Nucleus accumbens (tissue), 56 donors: Measurements from ENCODE around the gene DUS4L.

Source experiments
- DNase-seq, 56 donors: peaks; one replicate each; lab custom pipeline; 2025; lab: John Stamatoyannopoulos, UW

DUS4L gene

DNA sequence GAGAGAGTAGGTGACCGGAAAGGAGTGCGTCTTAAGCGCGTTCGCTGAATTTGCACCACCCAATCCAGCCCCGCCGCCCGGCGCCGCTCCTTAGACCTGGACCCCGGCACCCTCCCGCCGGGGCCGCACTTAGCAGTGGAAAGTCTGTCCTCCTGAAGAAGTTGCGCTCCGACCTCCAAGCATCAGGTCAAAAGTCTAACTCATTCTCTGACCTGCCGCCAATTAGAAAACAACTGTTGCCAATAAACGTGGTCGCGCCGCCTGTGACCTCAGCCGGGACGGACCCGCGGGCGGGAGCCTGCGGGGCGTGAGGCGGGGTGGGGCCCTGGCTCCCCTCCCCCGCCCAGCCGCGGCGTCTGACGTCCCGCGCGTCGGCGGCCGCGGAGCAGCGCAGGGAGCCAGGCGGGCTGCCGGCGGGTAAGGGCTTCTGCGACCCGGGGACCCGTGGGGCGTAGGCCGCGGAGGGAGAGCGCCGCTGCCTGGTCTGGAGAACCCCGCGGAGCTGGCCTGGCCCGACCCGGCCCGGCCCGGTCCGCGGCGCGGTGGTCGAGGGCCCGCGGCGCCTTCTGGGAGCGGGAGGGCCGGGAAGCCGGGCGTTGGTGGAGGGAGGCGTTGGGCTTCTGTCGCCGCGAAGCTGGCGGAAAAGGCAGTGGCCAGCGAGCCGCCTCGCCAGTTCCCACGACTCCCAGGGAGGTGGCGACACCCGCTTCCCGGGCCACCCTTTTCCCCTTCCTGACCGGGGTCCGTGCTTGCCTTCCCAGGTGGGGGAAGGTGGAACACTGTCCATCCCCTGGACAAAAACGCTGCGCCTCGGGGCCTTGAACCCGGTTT lies 16.3 kb downstream of the DUS4L start, which contains the start of gene BCAP29:
TSS of gene BCAP29 (plus strand) at position 362 of the 831 bp plus-strand sequence. CDS start 527 bp downstream, outside the sequence.
- peak in 51 of 56 donors; percentile 8 to 83 (median 68) for DNase-seq

DNA sequence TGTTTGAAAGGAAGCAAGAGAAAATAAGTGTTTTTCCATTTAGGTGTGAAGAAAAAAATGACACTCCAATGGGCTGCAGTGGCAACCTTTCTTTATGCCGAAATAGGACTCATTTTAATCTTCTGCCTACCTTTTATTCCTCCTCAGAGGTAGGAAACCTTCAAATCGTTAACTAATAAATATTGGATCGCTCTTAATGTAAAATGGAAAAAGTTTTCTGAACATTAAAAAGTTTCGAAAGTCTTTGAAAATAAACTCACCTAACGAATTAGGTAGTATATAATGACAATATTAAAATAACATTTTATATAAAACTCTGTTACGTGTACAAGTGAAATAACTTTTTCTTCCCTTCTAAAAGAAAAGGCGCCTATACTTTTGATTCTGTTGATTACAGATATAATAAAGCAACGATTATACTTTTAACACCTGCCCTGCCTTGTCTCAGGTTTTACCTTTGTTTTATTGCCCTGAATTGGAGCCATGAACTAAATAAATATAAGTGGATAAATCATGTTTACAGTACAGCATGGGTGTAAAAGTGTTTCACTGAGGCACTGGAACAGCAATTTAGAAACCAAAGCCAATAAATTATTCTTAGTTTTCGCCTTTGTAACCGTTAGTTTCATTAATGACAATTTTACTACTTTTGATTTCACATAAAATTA lies 17.1 kb downstream of the DUS4L start:
- no peak for DNase-seq

DNA sequence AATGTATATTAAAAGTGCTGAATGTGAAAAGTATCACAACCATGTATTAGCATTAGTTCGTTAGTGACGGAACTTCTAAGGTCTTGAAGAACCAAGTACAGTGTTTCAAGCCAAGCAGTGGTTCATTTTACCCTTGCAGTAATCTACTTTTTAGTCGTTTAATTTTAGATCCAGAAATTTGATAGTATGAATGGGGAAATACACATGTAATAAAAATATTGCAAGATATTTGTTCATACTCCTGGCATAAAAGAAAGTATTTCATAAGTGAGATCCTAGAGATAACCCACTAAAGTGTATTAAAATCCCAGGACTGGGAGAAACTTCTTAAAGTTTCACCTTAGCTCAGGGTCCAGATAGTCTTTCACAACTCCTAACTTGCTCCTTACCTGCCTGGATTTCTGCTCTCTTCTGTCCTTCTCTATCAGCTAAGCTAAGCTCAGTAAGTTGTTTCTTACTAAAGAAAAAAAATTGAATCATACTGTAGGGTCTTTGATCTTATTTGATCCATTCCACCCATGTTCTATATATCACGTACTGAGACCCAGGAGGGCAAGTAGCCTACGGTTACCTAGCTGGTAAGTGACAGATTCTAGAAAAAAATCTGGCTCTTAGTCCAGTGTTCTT lies 17.7 kb downstream of the DUS4L start:
- DNase-seq, result no peak

- no peak for DNase-seq
Measured at GRCh38 chr7:107582875-107583274, 19.1 kb downstream of the DUS4L start.

- no peak for DNase-seq
Measured at GRCh38 chr7:107584716-107585115, 20.9 kb downstream of the DUS4L start.

DNA sequence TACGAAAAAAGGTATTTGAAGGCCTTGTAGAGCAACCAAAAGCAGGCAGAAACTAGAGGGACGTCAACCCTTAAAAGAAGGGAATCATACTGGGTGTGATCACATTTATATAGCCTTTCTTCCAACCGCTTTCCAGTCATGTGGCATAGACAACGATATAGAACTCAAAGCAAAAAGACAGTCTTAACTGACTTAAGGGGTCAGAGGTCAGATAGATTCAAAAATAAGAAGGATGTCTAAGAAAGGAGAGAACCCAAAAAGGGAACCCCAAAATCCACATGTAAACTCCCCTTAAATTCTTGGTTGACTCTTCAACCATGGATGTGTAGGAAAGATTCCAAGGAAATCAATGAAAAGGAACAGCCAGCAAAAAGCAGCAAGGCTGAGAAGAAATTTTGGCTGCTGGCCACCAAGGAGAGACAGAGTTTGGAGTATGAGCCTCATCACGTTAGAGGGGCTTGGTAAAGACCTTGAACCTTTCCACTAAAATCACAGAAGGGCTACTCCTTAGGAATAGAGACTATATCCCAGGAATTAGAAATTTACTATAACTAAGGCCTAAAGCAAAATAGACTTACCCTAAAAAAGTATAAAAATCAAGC lies 24.9 kb downstream of the DUS4L start:
- DNase-seq, result no peak

GRCh38 chr7:107591421-107591820 lies 27.6 kb downstream of the DUS4L start:
- no peak for DNase-seq

- DNase-seq, result no peak
Measured at GRCh38 chr7:107592361-107593024, 28.7 kb downstream of the DUS4L start.

DNA sequence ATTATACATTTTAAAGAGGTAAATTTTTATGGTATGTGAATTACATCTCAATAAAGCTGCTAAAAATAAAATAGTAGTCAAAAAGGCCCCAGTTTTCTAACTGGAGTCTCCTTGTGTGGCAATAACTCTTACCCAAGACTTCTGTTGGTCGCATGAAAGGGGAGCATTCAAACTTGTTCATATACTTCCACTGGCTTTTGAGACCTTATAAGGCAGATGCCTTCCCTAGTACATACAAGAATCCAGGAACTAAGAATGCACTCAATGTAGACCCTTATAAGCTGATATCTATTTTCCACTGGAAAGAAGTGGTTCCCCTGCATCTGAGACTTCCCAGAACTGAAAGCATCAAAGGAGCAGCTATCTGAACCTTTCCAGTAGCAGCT lies 29.2 kb downstream of the DUS4L start:
- DNase-seq, result no peak

DNA sequence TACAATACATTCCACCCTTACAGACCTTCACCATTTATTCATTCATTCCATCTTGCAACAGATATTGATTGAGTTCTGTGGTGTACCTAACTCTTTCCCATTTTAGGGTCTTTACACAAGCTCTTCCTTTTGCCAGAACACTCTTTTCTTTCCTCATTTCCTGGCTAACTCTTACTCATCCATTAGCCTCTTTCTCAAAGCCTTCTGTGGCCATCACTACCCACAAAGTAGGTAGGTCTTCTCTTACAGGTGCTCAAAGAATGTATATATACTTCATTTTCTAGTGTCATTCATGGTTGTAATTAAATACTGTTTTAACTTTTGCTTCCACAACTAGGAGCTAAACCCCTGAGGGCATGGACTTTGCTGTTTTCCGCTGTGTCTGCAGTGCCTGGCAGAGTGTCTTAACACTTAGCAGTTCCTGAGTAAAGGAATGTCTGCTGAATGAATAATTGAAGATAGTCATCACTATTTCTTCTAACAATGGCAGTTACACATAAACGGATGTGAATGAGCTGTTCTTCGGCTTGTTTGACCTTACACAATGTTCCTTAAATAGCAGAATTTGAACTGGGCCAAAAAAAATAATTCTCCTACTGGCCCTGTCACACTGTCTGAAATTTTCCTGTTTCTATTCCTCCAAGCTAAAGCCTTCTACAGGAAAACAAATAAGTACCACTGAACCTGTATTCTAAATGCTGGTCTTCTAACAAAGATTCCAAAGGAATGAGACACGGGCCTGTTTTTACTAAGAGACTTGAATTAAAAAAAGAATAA lies 31.4 kb downstream of the DUS4L start:
- no peak for DNase-seq

DNA sequence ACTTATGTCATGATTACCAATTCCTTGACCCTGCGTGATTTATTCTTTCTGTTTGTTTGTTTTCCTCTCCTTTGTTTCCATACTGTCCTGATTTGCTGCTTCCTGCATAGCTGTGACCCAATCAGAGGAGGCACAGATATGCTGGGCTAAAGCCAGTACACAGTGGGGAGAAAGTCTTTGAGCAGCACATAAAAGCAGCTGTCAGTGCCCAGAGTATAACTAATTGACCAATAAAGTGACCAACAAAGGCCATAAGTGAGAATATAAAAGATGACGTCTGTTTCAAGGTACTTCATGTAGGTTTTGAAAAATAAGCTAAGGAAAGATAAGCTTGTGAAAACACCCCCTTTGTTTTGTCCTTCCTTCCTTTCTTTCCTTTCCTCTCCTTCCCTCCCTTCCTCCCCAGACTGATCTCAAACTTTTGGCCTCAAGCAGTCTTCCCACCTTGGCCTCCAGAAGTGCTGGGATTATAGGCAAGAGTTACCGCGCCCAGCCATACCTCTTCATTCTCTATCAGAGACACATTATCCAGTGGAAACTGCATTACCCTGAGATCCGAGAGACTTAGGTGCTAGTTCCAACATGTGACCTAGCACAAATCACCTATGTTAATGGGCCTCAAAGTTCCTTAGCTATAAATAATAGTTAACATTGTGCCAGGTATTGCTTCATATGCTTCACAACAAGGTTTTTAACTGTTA lies 33.3 kb downstream of the DUS4L start:
- no peak for DNase-seq

GRCh38 chr7:107597582-107597916 lies 33.8 kb downstream of the DUS4L start:
- DNase-seq, result no peak

DNA sequence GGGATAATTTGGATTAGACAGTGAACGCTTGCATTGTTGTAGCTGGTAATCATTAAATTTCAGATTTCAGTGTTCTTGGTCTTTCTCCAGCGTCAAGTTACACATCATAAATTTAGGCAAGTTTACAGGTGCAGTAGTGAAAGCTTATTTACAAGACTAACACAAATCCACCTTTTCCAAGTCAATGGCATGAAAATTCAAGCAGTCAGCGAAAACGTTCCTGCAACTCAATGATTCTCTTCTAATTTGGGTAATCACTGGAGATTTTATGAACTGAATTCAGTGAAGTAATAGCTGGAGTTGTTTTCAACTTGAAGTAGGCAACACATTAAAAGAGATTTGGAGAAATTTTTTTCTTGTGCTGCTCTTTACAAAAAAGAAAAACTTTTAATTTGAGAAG lies 34.2 kb downstream of the DUS4L start:
- DNase-seq, result no peak

DNA sequence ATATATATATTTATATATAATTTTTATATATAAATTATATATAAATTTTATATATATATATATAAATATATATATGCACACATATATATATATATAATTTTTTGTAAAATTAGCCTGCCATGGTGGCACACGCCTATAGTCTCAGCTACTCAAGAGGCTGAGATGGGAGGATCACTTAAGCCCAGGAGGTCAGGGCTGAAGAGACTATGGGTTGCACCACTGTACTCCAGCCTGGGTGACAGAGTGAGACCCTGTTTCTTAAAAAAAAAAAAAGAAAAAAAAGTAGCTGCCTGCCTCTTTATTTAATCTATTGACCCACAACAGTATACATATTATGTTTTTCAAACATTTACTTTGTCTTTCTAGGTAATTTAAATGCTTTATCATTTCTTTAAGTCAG lies 35.5 kb downstream of the DUS4L start:
- no peak for DNase-seq

- peak in 3 of 56 donors; percentile 1 to 3 (median 2) for DNase-seq
Measured at GRCh38 chr7:107600816-107601215, 37.0 kb downstream of the DUS4L start.

DNA sequence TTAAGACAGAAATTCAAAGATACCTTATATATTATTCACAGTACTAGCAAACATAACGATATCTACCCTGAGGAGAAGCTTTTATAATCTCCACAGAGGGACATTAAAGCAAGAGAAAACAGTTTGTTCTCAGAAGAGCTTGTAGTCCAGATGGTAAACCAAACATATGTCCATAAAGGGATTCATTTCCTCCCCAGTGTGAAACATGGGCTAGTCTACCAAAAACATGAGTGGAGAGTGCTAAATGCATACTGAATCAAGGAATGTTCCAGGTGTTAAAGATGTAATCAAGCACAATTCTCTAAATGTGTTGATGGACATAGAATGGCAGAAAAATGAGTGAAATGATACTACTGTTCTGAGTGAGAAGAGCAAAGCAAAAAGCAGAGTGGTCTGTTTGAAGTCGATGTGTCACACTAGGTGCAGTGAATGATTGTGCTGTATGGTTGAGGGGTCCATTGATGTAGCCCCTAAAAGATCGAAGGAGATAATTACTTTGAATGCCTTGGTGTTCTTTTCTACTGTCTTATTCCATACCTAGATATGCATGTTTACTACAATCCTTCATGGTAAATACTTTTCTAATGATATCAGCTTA lies 41.5 kb downstream of the DUS4L start:
- DNase-seq, result no peak

DNA sequence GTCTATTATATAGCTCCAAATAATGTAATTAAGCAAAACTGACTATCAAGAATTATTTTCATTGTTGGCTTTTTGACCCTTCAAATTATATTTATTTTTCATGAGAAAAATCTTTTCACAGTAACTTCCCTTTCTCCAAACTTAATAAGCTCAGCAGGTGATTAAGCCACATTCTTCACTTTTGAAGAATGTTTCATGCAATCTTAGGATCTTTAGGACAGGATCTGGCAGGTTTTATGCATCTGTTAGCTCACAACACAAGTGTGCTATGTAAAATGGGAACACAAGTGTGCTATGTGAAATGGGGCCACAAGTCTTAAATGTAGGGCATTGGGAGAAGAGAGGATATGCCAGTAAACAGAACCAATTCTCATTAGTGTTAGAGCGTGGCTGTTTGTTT lies 42.5 kb downstream of the DUS4L start:
- no peak for DNase-seq

GRCh38 chr7:107609811-107610261 lies 46.1 kb downstream of the DUS4L start:
- DNase-seq, result no peak

- DNase-seq, result no peak
Measured at GRCh38 chr7:107610323-107610722, 46.6 kb downstream of the DUS4L start.
